ENCODE results near the gene FAAP20. TPM values are rescaled to one million over a fixed set of nuclear protein-coding genes. Genes with fewer than 3 reads are reported as not detected.

FAAP20 gene
- total RNA-seq, 1 experiment from 2014 or later = 119 TPM

DNA sequence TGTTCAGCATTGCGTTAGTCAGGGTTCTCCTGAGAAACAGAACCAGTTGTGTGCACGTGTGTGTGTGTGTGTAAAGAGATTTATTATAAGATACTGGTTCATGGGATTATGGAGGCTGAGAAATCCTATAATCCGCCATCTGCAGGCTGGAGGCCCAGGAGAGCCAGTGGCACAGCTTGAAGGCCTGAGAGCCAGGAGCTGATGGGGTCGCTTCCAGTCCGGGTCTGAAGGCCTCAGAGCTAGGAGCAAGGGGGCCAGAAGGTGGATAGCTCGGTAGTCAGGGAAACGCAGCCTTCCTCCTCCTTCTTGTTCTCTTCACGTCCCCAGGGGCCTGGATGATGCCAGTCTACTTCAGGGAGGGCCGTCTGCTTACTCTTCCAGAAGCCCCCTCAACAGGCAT, 37.7 kb downstream of the FAAP20 start:
- no peak overlapping the region for H3K4ac ChIP-seq (ENCODE audit: low read depth, low read length)
- Mint-ChIP-seq H3K9me3 (no peaks in the 10 kb centered on the region), H3K27ac (no peak overlapping the region; a peak in 1 of 7 replicates), H3K36me3 (ENCODE audit: insufficient read depth in 1 of 3, low read depth in 3 of 3) (peaks cover 12 to 50% (median 28%) of the 10 kb centered on the region in 3 experiments), H3K4me1 (no peaks in the 10 kb centered on the region), H3K4me3 (no peak overlapping the region), H3K27me3 (ENCODE audit: low read depth) (no peaks in the 10 kb centered on the region)
- H3K4me2 ChIP-seq (ENCODE audit: insufficient read depth, insufficient read length, low read length) = no peak overlapping the region
- H2AK5ac ChIP-seq (ENCODE audit: insufficient read length, low read length) = no peak overlapping the region
- H4K91ac ChIP-seq (ENCODE audit: insufficient read length, low read depth, low read length) = no peak overlapping the region
- no peaks in the 10 kb centered on the region for H3K4me1 ChIP-seq (ENCODE audit: insufficient read depth, low read length)
- H3K27ac ChIP-seq (ENCODE audit: insufficient read length, low read depth, low read length) = no peak overlapping the region
- no peak overlapping the region for H3T11ph ChIP-seq (ENCODE audit: low read length)
- no peak overlapping the region for H4K8ac ChIP-seq (replicated peaks; ENCODE audit: insufficient read length, low read depth, low read length)
- H2BK15ac ChIP-seq (ENCODE audit: low read depth, low read length) = no peak overlapping the region
- no peak overlapping the region for H3K23ac ChIP-seq (ENCODE audit: insufficient read length, low read depth, low read length)
- no peak overlapping the region for H2BK20ac ChIP-seq (ENCODE audit: low read depth, low read length, poor library complexity, severe bottlenecking)
- H3K79me1 ChIP-seq (ENCODE audit: insufficient read depth, low read depth, low read length, poor library complexity, severe bottlenecking) = no peaks in the 10 kb centered on the region
- H2BK5ac ChIP-seq (ENCODE audit: insufficient read length, low read length) = no peak overlapping the region
- no peak overlapping the region for H3K9ac ChIP-seq (ENCODE audit: extremely low read depth, insufficient read length, low read length)
- no peak for TF ChIP-seq CTCF (conservative IDR thresholded peaks at IDR 0.05)
- H4K20me1 ChIP-seq (ENCODE audit: control insufficient read depth, insufficient read depth, insufficient read length) = peaks cover 3% of the 10 kb centered on the region
- no peaks in the 10 kb centered on the region for H3K27me3 ChIP-seq (ENCODE audit: insufficient read depth, low read length)
- H3K9me3 ChIP-seq (ENCODE audit: control insufficient read depth, low read depth, low read length) = no peaks in the 10 kb centered on the region
- no peak overlapping the region for H2BK120ac ChIP-seq (ENCODE audit: low read depth, low read length, poor library complexity, severe bottlenecking)
- no peak overlapping the region for H3K14ac ChIP-seq (ENCODE audit: insufficient read depth, low read length)
- H4K5ac ChIP-seq (ENCODE audit: insufficient read length, low read depth, low read length) = no peak overlapping the region
- H3K23me2 ChIP-seq (ENCODE audit: insufficient read length, low read depth, low read length, poor library complexity, severe bottlenecking) = no peaks in the 10 kb centered on the region
- H2BK12ac ChIP-seq (ENCODE audit: insufficient read length, low read depth, low read length) = no peak overlapping the region
- no peak overlapping the region for H3K56ac ChIP-seq (ENCODE audit: insufficient read length, low read depth, low read length)
- no peak overlapping the region for H2AFZ ChIP-seq (ENCODE audit: low read length)
- H3K18ac ChIP-seq (ENCODE audit: insufficient read length, low read depth, low read length) = no peak overlapping the region
- no peak for DNase-seq
- no CpG with 5 or more reads among the region's 9 CpGs for WGBS (ENCODE audit: extremely low coverage, insufficient read length, low lambda C conversion rate)
- no peaks in the 10 kb centered on the region; the same call in 1 of the 2 replicates for H3K79me2 ChIP-seq (ENCODE audit: insufficient read depth, low read length)

Data from H9 (cell line).